Activated CD8-positive, alpha-beta memory T cell treated with anti-CD3 and anti-CD28 coated beads for 36 hours (primary cell): ENCODE data around the gene DYNLT4. TPM values are rescaled to one million over a fixed set of nuclear protein-coding genes. Genes with fewer than 3 reads are reported as not detected.
"Not testable (repeated sequence)": the region's sequence is repeated elsewhere in the genome, so short reads cannot be mapped to it uniquely, and the experiment has no call there.

Source experiments
- CTCF ChIA-PET: fragments of 350-600 bp; sonication (Branson Sonifier 250); formaldehyde crosslinking; loops from one replicate; lab custom pipeline; 2021; ENCODE audit warnings: antibody characterized with exemption; lab: Charles Lee
- POLR2A ChIA-PET: fragments of 350-600 bp; sonication (Branson Sonifier 250); formaldehyde crosslinking; loops from one replicate; lab custom pipeline; 2021; ENCODE audit warnings: antibody characterized with exemption; lab: Charles Lee
- total RNA-seq, 2 experiments: library from RNA; stranded (reverse); gene quantifications; one replicate each; pipeline ENCODE4 v1.2.3, GENCODE V29; 2021

DYNLT4 gene
- total RNA-seq, 2 experiments from 2014 or later: not detected

DNA sequence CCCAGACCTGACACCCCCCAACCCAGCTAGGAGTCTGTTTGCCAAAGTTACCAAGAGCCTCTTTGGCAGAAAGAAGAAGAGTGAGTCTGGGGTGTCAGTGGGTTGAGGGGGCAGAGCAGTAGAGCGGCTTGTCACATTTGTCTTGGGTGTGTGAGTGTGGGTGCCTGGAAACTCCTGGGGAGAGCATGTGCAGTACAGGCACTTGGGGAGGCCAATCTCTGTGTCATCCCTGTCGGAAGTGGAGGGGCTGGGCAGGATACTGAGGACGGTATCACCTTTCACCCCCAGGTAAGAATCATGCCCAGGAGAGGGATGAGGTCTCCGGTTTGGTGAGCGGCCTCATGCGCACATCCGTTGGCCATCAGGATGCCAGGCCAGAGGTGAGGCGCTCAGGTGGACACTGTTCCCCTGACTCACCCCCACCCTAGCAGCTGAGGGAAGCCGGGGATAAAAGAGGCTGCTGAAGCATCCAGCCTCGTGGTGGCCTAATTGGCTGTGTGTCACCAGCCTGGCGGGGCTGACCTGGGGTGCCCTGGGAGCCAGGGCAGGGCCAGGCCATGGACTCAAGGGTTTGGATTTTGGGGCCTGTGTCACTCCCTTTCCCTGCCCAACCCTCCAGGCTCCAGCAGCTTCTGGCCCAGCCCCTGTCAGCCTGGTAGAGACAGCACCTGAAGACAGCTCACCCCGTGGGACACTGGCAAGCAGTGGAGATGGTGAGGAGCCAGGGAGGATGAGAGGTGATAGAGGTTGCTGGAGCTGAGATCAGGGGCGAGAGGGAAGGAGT is 3.6 kb downstream of the DYNLT4 start:
- POLR2A ChIA-PET: interaction anchor here (1.2 kb wide), 1 partner anchor 19 kb away, joined by 3 read pairs; no protein-coding TSS in a partner anchor

DNA sequence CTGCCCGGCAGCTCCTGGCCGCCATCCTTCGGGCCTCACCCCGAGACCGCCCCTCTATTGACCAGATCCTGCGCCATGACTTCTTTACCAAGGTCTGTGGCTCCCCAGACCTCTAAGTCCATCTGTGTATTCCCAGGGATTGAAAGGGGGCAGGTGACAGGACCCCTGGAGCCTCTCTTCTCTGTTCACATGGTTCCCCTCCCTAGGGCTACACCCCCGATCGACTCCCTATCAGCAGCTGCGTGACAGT is 4.2 kb downstream of the DYNLT4 start:
- ChIA-PET CTCF (interaction anchor here (1.3 to 1.4 kb wide), 2 partner anchors 11 to 16 kb away, joined by 3 to 4 read pairs; no protein-coding TSS in a partner anchor), POLR2A (interaction anchor here (1.1 to 1.2 kb wide), 2 partner anchors 16 to 19 kb away, joined by 3 to 5 read pairs; no protein-coding TSS in a partner anchor)

More for the DNA sequence above, 3.6 kb downstream of the DYNLT4 start:
- CTCF ChIA-PET: interaction anchor here (0.7 to 1.4 kb wide), 5 partner anchors 11 to 72 kb away, joined by 3 to 4 read pairs (median 3); partner anchors contain the start of genes BEST4 and RNU5D-1

DNA sequence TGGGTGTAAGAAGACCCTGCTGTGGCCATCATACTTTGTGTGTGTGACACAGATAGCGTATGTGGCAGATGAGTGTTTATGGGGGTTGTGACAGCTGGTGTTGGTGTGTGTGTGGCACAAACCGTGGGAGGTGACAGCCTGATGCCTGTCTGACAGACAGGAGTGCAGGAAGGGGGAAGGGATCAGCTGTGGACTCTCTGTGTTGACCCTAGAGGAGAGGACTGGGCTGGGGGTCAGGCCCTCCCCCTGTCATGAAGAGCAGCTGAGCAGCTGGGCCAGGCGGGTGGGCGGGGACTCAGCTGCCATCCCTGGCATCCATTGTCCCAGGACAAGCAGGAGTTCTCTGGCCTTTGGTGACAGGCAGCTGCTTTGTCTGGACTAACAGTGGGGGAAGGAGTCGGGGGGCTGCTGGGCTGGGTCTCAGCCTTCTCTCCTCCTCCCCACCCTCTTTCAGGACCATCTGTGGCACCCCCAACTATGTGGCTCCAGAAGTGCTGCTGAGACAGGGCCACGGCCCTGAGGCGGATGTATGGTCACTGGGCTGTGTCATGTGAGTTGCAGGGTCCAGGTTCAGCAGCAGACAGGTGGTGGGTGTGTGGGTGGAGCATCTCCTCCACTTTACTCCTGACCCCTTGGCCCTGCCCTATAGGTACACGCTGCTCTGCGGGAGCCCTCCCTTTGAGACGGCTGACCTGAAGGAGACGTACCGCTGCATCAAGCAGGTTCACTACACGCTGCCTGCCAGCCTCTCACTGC is 4.7 kb downstream of the DYNLT4 start:
- ChIA-PET POLR2A (interaction anchor here (0.6 to 1.2 kb wide), 3 partner anchors 17 to 815 kb away, joined by 3 to 5 read pairs (median 4); no protein-coding TSS in a partner anchor), CTCF (interaction anchor here (1.3 to 1.4 kb wide), 2 partner anchors 12 to 16 kb away, joined by 3 to 4 read pairs; no protein-coding TSS in a partner anchor)

DNA sequence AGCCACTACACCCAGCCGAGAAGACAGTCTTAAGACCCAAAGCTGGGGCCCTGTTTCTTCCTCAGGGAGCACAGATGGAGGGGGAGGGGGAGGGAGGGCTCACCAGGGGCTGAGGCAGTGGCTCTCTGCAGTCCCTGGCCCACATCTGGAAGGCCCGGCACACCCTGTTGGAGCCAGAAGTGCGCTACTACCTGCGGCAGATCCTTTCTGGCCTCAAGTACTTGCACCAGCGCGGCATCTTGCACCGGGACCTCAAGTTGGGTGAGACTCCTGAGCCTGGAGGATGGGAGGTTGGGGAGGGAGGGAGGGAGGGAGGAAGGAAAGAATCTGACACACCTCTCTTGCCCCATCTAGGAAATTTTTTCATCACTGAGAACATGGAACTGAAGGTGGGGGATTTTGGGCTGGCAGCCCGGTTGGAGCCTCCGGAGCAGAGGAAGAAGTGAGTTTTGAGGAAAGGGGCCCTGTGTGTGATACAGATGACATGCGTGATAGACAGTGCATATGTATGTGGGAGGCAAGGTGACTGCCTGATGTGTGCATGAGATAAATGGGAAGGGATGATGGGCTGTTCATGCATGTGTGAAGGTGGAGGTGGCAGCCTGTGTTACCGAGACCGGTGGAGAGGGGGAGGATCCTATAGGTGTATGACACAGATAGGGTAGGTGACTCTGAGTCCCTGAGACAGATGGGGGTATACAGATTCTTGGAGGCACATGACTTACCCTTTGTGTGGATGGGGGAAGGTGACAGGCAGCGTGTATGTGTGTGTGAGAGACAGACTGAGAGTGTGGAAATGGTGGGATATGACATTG is 5.5 kb downstream of the DYNLT4 start:
- ChIA-PET CTCF (interaction anchor here (1.9 to 3.5 kb wide), 4 partner anchors 7 to 26 kb away, joined by 7 to 38 read pairs (median 26); partner anchors contain the start of genes BEST4, BTBD19 and RPS8), POLR2A (interaction anchor here (0.6 to 3.5 kb wide), 8 partner anchors 7 to 814 kb away, joined by 3 to 95 read pairs (median 19); partner anchors contain the start of genes BEST4, BTBD19 and RPS8)

DNA sequence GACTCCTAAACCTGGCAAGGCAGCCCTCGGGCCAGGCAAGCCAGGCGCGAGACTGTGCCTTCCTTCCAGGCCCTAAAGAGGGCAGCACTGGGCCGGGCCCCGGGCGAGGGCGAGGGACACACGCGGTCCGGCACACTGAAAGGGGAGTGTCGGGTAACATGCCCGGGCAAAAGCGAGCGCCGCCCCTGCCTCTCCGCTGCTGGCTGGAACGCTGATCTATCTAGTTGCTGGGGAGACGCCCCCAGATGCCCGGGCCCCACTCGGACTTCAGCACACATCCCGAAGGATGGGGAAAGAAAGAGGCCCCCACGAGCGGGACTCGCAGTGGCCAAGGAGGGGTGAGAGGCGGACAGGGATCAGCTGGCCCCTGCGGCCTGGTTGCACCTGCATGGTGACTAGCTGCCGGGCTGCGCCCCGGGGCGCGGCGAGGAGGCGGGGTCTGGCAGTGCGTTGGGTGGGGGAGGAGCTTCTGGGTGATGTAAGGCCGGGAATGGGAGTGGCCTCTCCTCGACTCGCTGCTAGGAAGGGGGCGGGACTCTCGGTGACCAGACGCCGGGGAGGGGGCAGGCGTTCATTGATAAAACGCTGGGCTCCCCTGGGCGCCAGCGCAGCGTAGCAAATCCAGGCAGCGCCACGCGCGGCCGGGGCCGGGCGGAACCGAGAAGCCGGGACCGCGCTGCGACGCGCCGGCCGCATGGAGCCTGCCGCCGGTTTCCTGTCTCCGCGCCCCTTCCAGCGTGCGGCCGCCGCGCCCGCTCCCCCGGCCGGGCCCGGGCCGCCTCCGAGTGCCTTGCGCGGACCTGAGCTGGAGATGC is 7.2 kb downstream of the DYNLT4 start, which contains the start of gene PLK3:
TSS of gene PLK3 (plus strand) at position 608 of the 815 bp plus-strand sequence. CDS start at position 695, 87 bp downstream.
- ChIA-PET POLR2A (interaction anchor here (0.6 to 3.5 kb wide), 17 partner anchors 9 to 504 kb away, joined by 3 to 95 read pairs (median 4); partner anchors contain the start of genes BEST4, BTBD19, KIF2C and RNU5D-1), CTCF (interaction anchor here (0.6 to 3.5 kb wide), 12 partner anchors 8 to 504 kb away, joined by 3 to 38 read pairs (median 6); partner anchors contain the start of genes BEST4, BTBD19, HECTD3 and RNU5D-1)

DNA sequence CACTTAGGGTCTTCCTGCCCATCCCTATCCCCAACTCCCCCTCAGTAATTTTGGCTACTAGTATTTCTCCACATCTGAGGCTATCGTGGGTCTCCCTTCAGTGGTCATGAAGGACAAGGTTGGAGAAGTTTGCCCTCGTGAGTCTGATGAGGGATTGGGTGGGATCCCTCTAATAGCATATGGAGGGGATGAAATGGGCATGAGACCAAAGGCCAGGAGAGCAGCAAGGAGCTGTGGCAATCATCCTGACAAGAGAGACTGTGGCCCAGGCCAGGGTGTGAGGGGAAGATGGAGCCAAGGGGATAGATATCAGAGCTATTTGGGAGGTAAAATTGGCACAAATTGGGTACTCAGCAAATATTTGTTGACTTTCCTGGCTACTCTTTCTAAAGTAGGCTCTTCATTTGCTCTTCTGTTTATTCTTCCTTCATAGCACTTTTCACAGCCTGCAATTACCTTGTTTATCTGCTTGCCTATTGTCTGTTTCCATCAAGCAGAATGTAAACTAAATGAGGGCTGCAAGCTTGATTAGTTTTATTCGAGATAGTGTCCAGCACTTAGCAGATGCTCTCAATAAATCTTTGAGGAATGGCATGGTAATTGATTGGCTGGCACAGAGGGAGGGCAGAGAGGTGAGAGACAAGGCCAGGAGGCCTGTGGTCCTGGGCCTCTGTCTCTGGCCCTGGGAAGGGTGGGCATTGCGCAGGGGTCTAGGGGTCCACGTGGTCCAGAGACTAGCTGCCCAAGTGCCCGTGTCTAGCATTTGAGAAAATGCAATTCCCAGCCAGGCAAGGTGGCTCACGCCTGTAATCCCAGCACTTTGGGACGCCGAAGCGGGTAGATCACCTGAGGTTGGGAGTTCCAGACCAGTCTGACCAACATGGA is 8.4 kb downstream of the DYNLT4 start:
- POLR2A ChIA-PET: interaction anchor here (0.9 to 3.5 kb wide), 5 partner anchors 10 to 68 kb away, joined by 3 to 95 read pairs (median 5); partner anchors contain the start of genes BEST4 and BTBD19
- CTCF ChIA-PET: interaction anchor here (0.7 to 3.5 kb wide), 5 partner anchors 8 to 177 kb away, joined by 3 to 38 read pairs (median 5); partner anchors contain the start of gene BEST4

DNA sequence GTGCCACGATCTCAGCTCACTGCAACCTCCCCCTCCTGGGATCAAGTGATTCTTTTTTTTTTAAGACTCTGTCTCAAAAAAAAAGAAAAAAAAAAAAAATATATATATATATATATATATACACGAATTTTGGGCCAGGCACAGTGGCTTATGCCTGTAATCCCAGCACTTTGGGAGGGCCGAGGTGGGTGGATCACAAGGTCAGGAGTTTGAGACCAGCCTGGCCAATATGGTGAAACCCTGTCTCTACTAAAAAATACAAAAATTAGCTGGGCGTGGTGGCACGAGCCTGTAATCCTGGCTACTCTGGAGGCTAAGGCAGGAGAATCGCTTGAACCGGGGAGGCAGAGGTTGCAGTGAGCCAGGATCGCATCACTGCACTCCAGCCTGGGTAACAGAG is 9.3 kb downstream of the DYNLT4 start:
- POLR2A ChIA-PET: not testable (repeated sequence)
- CTCF ChIA-PET: interaction anchor here (0.9 to 3.5 kb wide), 3 partner anchors 11 to 21 kb away, joined by 5 to 38 read pairs (median 7); partner anchors contain the start of gene BEST4

DNA sequence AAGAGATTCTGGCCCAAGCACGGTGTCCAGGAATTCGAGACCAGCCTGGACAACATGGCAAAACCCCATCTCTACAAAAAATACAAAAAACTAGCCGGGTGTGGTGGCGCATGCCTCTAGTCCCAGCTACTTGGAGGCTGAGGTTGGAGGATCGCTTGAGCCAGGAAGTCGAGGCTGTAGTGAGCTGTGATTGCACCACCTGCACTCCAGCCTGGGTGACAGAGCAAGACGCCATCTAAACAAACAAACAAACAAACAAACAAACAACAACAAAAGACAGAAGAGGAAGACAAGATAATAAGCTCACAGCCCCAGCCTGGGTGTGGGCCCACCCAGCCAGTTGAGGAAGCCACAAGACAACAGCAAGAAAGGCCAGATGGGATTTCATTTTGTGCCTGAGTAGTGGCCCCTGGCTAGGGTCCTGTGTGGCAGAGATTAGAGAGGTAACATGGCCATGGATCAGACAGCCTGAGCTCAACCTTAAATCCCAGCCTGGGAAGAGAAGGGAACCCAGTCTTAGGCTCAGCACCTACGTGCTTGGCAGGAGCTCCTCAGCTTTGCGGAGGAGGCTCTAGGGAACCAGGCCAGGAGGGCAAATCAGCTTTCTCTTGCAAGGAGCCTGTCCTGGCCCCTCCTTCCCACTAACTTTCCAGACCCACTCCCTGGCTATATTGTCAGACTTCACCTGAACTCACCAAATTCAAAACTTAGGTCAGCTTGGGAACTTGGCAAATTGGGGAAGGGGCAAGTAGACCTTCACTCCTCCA is 14.2 kb downstream of the DYNLT4 start:
- CTCF ChIA-PET: interaction anchor here (0.7 to 2.8 kb wide), 9 partner anchors 13 to 220 kb away, joined by 3 to 11 read pairs (median 3); no protein-coding TSS in a partner anchor
- POLR2A ChIA-PET: interaction anchor here (0.8 to 1.1 kb wide), 3 partner anchors 9 to 27 kb away, joined by 3 to 6 read pairs (median 3); no protein-coding TSS in a partner anchor

DNA sequence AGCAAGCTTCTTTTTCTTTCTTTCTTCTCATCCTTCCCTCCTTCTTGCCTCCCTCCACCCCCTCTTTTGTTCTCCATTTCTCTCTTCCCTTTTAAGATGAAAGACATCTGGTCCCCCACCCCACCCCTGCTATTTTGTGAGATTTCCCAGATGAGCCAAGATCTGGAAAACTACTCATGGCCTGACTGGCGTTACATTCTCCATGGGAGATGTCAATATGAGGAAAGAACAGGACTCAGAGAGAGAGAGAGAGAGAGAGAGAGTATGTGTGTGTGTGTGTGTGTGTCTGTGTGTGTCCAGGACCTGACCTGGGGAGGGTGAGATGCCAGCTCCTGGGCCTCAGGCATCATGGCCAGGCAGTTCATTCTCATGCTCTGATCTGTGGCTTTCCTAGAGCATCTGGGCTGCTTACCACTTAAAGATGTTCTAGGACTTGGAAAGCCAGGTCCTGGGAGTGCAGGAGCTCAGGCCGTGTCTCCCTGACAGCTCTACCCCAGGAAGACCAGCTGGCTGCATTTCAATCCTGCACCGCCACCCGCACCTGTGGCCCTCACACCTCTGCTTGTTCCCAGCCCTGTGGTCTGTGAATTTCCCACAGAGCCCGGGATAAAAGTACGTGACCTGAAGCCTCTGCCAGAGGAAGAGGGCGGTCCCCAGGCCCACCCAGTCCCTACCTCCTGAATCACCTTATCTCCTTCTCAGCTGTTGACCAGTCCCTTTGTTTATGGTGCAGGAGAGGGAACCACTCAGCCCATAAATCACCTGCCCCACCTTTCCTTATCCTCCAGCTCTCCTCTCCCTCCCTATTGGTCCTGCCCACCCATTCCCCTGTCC is 16.0 kb downstream of the DYNLT4 start:
- ChIA-PET POLR2A (interaction anchor here (0.8 to 2.3 kb wide), 2 partner anchors 18 to 22 kb away, joined by 7 to 11 read pairs; no protein-coding TSS in a partner anchor), CTCF (interaction anchor here (1.0 to 2.8 kb wide), 3 partner anchors 8 to 31 kb away, joined by 3 to 10 read pairs (median 5); partner anchors contain the start of gene PLK3)

DNA sequence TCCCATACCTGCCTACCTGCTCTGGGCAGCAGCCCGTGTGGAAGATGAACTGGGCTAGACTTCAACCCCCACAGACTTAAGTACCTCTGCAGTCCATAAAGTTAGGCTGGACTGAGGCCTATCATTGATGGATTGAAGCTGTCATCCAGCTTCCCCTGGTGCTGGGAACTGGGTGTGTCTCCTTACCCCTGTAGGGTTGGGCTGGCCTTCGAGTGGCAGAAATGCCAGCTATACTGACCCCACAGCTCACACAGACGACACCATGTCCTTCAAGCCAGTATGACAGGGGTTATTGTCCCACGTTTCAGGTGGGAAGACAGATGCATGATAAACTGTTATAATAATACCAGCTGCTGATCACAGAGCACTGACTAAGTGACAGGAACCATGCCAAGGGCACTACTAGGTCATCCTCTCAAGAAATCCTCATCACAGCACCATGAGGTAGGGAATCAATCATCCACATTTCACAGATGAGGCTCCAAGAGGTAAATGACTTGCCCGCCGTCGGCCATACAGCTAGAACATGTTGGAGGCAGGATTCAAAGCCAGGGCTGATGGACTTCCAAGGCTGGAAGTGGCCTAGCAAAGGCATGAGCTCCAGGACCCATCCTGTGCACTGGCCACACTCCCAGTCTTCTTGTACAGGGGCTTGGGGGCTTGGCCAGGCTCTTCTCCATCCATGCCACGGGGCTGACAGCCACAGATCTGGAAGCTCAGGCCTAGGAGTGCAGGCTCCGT is 18.9 kb downstream of the DYNLT4 start, which contains the start of gene BEST4:
TSS of gene BEST4 (minus strand) at position 51 of the 741 bp plus-strand sequence. CDS start 465 bp downstream, outside the sequence.
- ChIA-PET POLR2A (interaction anchor here (0.9 to 1.5 kb wide), 3 partner anchors 11 to 31 kb away, joined by 3 read pairs; no protein-coding TSS in a partner anchor), CTCF (interaction anchor here (0.6 to 5.4 kb wide), 7 partner anchors 11 to 223 kb away, joined by 3 to 38 read pairs (median 6); partner anchors contain the start of genes EIF2B3, HECTD3, PLK3 and RNU5D-1)

DNA sequence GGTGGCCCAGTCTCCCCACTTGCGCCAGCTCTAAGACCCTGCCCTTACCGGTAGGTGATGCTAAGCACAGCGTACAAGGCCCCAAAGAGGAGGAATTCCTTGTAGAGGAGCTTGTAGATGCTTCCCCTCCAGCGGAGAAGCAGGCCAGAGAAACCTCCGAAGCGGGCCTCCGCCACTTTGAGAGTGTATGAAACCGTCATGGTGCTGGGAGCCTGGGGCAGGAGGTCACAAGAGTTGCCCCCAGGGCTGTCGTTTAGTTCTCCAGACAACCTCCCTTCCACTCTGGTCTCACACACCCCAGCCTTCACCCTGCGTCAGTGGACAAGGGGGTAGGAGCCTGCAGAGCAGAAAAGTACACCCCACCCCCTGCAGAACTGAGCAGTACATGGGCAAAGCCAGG is 19.6 kb downstream of the DYNLT4 start:
- CTCF ChIA-PET: interaction anchor here (0.5 to 5.4 kb wide), 9 partner anchors 12 to 611 kb away, joined by 3 to 38 read pairs (median 6); partner anchors contain the start of genes HECTD3, PLK3, RNU5D-1 and RPS8
- POLR2A ChIA-PET: interaction anchor here (0.9 to 4.4 kb wide), 8 partner anchors 9 to 224 kb away, joined by 3 to 27 read pairs (median 6); partner anchors contain the start of genes BTBD19, DYNLT4, PLK3 and RNU5D-1

DNA sequence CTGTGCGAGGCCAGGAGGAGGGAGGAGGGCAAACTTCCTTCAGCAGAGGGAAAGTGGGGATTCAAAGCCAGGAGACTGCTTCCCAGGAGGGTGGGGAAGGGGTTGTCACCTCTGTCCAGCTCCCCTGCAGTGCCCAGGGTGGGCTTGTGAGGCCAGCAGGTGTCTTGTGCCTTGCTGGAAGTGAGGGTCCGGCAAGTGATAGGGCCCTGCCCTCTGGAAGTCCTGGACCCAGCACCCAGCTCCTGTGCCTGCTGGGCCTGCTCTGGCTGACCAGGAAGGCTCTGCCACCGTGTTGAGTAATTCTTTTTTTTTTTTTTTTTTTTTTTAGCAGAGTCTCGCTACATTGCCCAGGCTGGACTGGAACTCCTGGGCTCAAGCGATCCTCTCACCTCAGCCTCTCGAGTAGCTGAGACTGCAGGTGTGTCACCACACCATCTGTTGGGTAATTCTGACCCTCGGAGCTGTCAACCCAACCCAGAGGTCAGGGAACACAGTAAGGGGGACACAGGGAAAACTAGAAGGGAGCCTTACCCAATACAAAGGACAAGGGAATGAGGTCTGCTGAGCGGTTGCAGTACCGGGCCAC is 20.2 kb downstream of the DYNLT4 start:
- ChIA-PET POLR2A (interaction anchor here (0.6 to 4.4 kb wide), 8 partner anchors 10 to 225 kb away, joined by 3 to 27 read pairs (median 6); partner anchors contain the start of genes BTBD19, DYNLT4, PLK3 and RNU5D-1), CTCF (interaction anchor here (0.6 to 5.4 kb wide), 14 partner anchors 11 to 224 kb away, joined by 3 to 38 read pairs (median 3); partner anchors contain the start of genes BTBD19, DYNLT4, HECTD3 and PLK3)
